Lower leg skin (tissue), 4 donors: Measurements from ENCODE around the gene ZNF850. TPM values are rescaled to one million over a fixed set of nuclear protein-coding genes. Genes with fewer than 3 reads are reported as not detected.

Experiments used
- DNase-seq, 2 donors: peaks; one replicate each; pipeline ENCODE4 v3.0.0-alpha.2; 2019; ENCODE audit warnings: low spot score in 2 of 2
- H3K4me3 ChIP-seq: fragments of 200-600 bp; sonication (generic); 2 replicates; pipeline ENCODE4 v1.5.1; 2017; ENCODE audit warnings: mild to moderate bottlenecking, low read depth; ENCODE audit not compliant: poor library complexity, severe bottlenecking
- CTCF ChIP-seq, 3 donors: fragments of 450-650 bp; IDR thresholded peaks; one replicate each; pipeline ENCODE4 v1.5.1; 2016; ENCODE audit warnings: antibody characterized with exemption in 3 of 3, mild to moderate bottlenecking in 3 of 3, moderate library complexity in 2 of 3
- POLR2A ChIP-seq, 2 donors: fragments of 450-650 bp; IDR thresholded peaks; one replicate each; pipeline ENCODE4 v1.6.1; 2016 to 2017; ENCODE audit warnings: antibody characterized with exemption in 2 of 2, mild to moderate bottlenecking in 1 of 2, moderate library complexity in 1 of 2
- WGBS, 2 donors: methylation state at CpG; one replicate each; pipeline ENCODE4 v1.1.5; 2018; 5-methylcytosine and 5-hydroxymethylcytosine counted together
- intact Hi-C: fragments of 100-400 bp; cut with DNase I; formaldehyde crosslinking; loops from one replicate; pipeline ENCODE4 v1.15.0; 2023; ENCODE audit warnings: low total_unique reads
- total RNA-seq, 4 donors: library from RNA; depleted of rRNA; stranded (reverse); fragments of >200 nt; gene quantifications; one replicate each; pipeline ENCODE4 v1.1.0, GENCODE V29; 2016

Gene ZNF850
- total RNA-seq, 4 donors from 2014 or later = 1.0 to 2.2 (median 1.5) TPM

GRCh38 chr19:36686365-36687213 lies 86.0 kb downstream of the ZNF850 start:
- 8 to 11% methylated on average over 20 of the region's 20 CpGs for WGBS, 2 donors
- peak in 1 of 2 donors; percentile 18 for DNase-seq

GRCh38 chr19:36685835-36686234 lies 86.8 kb downstream of the ZNF850 start:
- H3K4me3 ChIP-seq = no peak overlapping the region
- intact Hi-C loops = no loop called here
- no peak for DNase-seq
- 93 to 97% methylated on average over 2 of the region's 2 CpGs for WGBS, 2 donors
- no peak for TF ChIP-seq CTCF (IDR thresholded peaks at IDR 0.05)

More at GRCh38 chr19:36686365-36687213, 86.0 kb downstream of the ZNF850 start:
- intact Hi-C loops = no loop called here
- no peak for TF ChIP-seq POLR2A (IDR thresholded peaks at IDR 0.05)
- no peak for TF ChIP-seq CTCF (IDR thresholded peaks at IDR 0.05)
- peak overlapping the region; percentile 60 for H3K4me3 ChIP-seq

- intact Hi-C loops = no loop called here
- TF ChIP-seq POLR2A (IDR thresholded peaks at IDR 0.05) = no peak
- H3K4me3 ChIP-seq = no peak overlapping the region
- no peak for DNase-seq
Measured at GRCh38 chr19:36679455-36679854, 93.2 kb downstream of the ZNF850 start.

GRCh38 chr19:36674201-36674600 lies 98.4 kb downstream of the ZNF850 start:
- TF ChIP-seq POLR2A (IDR thresholded peaks at IDR 0.05) = no peak
- TF ChIP-seq CTCF (IDR thresholded peaks at IDR 0.05) = no peak
- intact Hi-C loops = no loop called here
- 97 to 99% methylated on average over 2 of the region's 2 CpGs for WGBS, 2 donors
- DNase-seq = no peak
- H3K4me3 ChIP-seq = no peak overlapping the region

- TF ChIP-seq CTCF (IDR thresholded peaks at IDR 0.05) = no peak
- TF ChIP-seq POLR2A (IDR thresholded peaks at IDR 0.05) = no peak
- 91 to 93% methylated on average over 1 of the region's 1 CpG for WGBS, 2 donors
- intact Hi-C loops = no loop called here
- H3K4me3 ChIP-seq = no peak overlapping the region
- no peak for DNase-seq
Measured at GRCh38 chr19:36672368-36672767, 100.2 kb downstream of the ZNF850 start.

- intact Hi-C loops = no loop called here
- no peak overlapping the region for H3K4me3 ChIP-seq
- 86 to 96% methylated on average over 2 of the region's 2 CpGs for WGBS, 2 donors
Measured at GRCh38 chr19:36668646-36669045, 104.0 kb downstream of the ZNF850 start.

More at GRCh38 chr19:36668646-36669045, 104.0 kb downstream of the ZNF850 start:
- TF ChIP-seq POLR2A (IDR thresholded peaks at IDR 0.05) = no peak
- no peak for TF ChIP-seq CTCF (IDR thresholded peaks at IDR 0.05)
- no peak for DNase-seq
